Effector memory CD4-positive, alpha-beta T cell (primary cell): ENCODE results near the gene POLR2E.

Source experiments
- DNase-seq, 3 donors: peaks; one replicate each; pipeline ENCODE4 v3.0.0-alpha.2; 2020
- H3K27ac ChIP-seq: 2 replicates; pipeline ENCODE4 v1.7.0; 2013; ENCODE audit warnings: mild to moderate bottlenecking, low read length, moderate library complexity; ENCODE audit not compliant: insufficient read depth, poor library complexity, severe bottlenecking
- H3K27me3 ChIP-seq: replicated peaks from 2 replicates; pipeline ENCODE4 v1.7.0; 2013; ENCODE audit warnings: mild to moderate bottlenecking, low read length; ENCODE audit not compliant: insufficient read depth, control insufficient read depth, poor library complexity, severe bottlenecking
- H3K36me3 ChIP-seq: 2 replicates; pipeline ENCODE4 v1.7.0; 2013; ENCODE audit warnings: mild to moderate bottlenecking, low read length, moderate library complexity; ENCODE audit not compliant: control insufficient read depth, insufficient read depth
- H3K4me1 ChIP-seq: 2 replicates; pipeline ENCODE4 v1.7.0; 2013; ENCODE audit warnings: low read length, mild to moderate bottlenecking; ENCODE audit not compliant: control insufficient read depth, insufficient read depth, poor library complexity, severe bottlenecking
- H3K4me3 ChIP-seq: 2 replicates; pipeline ENCODE4 v1.7.0; 2013; ENCODE audit warnings: low read length, low read depth, mild to moderate bottlenecking; ENCODE audit not compliant: insufficient read depth, poor library complexity, severe bottlenecking
- H3K9me3 ChIP-seq: 2 replicates; pipeline ENCODE4 v1.7.0; 2013; ENCODE audit warnings: mild to moderate bottlenecking, low read length, moderate library complexity; ENCODE audit not compliant: control insufficient read depth

POLR2E gene

GRCh38 chr19:1110809-1111640 is 15.8 kb upstream of the POLR2E start:
- peaks cover 73% of the 10 kb centered on the region for H3K36me3 ChIP-seq
- H3K4me1 ChIP-seq = peaks cover 10% of the 10 kb centered on the region

DNA sequence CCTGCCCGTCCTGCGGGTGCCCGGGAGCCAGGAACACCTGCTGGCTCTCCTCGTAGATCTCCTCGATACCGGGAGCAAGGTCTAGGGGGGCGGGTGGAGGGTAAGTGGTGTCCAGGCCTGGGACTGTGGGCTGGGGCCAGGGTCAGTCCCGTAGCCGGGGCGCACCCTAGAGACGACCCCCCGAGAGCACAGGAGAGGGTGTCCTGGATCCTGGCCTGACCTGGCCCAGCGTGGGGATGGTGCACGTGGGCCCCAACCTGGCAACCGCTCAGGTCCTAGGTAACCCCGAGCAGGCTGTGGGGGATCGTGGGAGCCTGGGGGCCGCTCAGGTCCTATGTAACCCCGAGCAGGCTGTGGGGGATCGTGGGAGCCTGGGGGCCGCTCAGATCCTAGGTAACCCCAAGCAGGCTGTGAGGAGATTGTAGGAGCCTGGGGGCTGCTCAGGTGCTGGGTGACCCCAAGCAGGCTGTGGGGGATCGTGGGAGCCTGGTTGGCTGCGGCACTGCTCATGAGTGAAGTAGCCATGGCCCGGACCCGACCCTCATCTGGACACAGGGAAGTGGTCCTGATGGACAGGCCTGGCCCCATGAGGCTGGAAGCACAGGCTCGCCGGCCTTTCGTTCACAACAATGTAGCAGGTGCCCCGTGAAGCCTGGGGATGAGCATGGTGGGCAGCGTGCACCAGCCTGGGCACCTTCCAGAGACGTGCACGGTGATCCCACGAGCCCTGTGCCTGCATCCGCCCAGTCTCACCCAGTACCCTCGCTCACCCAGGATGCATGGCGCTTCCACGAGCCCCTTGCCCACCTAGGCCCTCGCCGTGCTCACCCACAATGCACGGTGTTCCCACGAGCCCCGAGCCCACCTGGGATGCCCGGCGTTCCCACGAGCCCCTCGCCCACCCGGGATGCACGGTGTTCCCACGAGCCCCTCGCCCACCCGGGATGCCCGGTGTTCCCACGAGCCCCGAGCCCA is 14.8 kb upstream of the POLR2E start:
- Histone ChIP-seq H3K27ac (no peak overlapping the region), H3K4me3 (no peak overlapping the region), H3K27me3 (no peaks in the 10 kb centered on the region), H3K4me1 (peaks cover 17% of the 10 kb centered on the region), H3K9me3 (no peaks in the 10 kb centered on the region), H3K36me3 (peaks cover 70% of the 10 kb centered on the region)
- DNase-seq = no peak

More at GRCh38 chr19:1110809-1111640, 15.8 kb upstream of the POLR2E start:
- H3K27me3 ChIP-seq = no peaks in the 10 kb centered on the region
- no peaks in the 10 kb centered on the region for H3K9me3 ChIP-seq
- H3K4me3 ChIP-seq = no peak overlapping the region
- no peak overlapping the region for H3K27ac ChIP-seq
- DNase-seq = no peak

DNA sequence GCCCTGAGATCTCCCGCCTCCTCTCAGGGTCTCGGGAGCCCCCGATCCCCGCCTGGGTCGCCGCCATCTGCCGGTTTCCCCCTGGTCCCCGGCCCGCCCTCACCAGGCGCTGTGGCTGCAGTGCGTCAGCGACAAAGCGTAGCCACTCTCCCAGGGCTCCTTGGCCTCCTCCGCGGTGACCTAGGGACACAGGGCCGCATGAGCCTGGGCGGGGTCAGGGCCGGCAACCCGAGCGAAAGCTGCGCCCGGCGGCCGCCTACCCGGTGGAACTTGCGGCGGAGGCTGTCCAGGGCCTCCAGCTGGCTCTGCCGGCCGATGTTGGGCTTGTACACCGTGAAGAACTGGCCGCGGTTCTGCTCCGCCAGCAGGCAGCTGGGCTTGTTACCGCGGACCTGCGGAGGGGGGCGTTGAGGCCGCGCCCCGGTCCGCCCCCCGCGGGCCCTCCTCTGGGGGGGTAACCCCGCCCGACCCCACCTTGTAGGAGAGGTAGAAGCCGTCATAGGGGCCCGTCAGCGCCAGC is 13.9 kb upstream of the POLR2E start:
- Histone ChIP-seq H3K4me1 (peaks cover 19% of the 10 kb centered on the region), H3K27me3 (no peaks in the 10 kb centered on the region), H3K36me3 (peaks cover 65% of the 10 kb centered on the region), H3K9me3 (no peaks in the 10 kb centered on the region), H3K4me3 (no peak overlapping the region), H3K27ac (no peak overlapping the region)
- no peak for DNase-seq

GRCh38 chr19:1108291-1109031 is 13.3 kb upstream of the POLR2E start:
- Histone ChIP-seq H3K4me1 (peaks cover 15% of the 10 kb centered on the region), H3K36me3 (peaks cover 60% of the 10 kb centered on the region), H3K9me3 (no peaks in the 10 kb centered on the region), H3K27me3 (no peaks in the 10 kb centered on the region), H3K27ac (no peak overlapping the region), H3K4me3 (no peak overlapping the region)
- no peak for DNase-seq

DNA sequence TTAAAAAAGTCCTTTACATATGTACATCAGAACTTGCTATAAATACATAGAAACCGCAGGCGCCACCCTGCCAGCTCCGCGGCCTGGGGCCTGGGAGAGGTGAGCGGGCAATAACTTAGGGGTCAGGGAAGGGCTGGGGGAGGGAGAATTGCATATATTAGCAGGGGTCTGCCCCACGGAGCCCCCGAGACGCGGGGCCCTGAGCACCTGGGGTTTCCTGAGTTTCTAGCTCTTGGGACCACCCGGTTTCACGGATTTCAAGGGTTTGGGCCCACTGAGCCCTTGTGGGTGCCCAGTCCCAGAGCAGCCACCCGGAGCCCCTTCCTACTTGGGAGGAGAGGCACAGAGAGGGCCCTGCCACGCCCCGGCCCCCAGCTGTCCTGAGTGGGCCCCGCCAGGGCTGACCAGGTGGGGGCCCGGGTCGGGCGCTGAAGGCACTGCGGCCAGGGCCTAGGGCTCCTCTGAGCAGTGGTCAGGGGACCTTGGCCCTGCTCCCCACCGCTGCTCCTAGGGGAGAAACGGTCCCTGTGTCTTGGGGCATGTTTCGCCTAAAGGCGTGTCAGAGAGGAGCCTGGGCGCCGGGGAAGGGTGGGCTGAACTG is 12.6 kb upstream of the POLR2E start:
- Histone ChIP-seq H3K36me3 (peaks cover 58% of the 10 kb centered on the region), H3K9me3 (no peaks in the 10 kb centered on the region), H3K27me3 (no peaks in the 10 kb centered on the region), H3K4me3 (no peak overlapping the region), H3K4me1 (peaks cover 15% of the 10 kb centered on the region), H3K27ac (no peak overlapping the region)
- DNase-seq = no peak

DNA sequence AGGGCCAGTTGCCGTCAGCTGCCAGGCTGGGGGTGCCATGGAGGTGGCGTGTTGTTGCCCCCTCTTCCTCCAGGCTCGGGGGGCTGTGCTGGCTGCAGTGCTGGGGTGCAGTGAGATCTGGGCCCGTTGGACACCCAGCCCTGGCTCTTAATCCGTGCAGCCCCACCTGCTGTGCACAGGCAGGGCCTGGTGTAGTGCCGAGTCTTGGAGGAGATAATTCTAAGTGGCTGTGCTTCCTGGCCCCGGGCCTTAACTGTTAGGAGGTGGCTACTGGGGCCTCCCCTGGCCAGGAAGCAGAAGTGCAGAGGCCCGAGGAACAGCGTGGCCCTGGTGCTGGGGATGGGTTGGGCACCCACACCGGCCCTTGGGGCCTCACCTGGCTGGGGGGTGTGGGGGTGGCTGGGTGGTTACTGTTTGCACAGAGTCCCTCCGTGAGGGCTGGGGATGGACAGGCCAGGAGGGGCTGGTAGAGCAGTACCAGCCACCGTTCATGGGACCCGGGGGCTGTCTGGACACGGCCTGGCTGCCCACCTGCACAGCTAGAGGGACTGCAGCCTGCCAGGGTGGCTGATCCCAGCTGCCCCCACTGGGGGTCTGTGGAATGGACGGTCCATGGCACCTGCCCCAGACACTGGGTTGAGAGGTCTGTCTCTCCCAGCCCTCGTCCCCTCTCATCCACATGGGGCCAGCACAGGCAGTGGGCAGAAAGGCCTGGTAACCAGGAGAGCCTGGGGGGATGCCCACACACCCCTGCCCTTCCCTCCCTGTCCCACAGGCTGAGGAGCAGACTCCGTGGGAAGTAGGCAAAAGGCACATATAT is 11.9 kb upstream of the POLR2E start:
- DNase-seq = no peak
- no peaks in the 10 kb centered on the region for H3K9me3 ChIP-seq
- H3K4me1 ChIP-seq = peaks cover 19% of the 10 kb centered on the region
- H3K36me3 ChIP-seq = peaks cover 51% of the 10 kb centered on the region
- H3K4me3 ChIP-seq = no peak overlapping the region
- H3K27ac ChIP-seq = no peak overlapping the region
- H3K27me3 ChIP-seq = no peaks in the 10 kb centered on the region

- Histone ChIP-seq H3K4me1 (peaks cover 27% of the 10 kb centered on the region), H3K9me3 (no peaks in the 10 kb centered on the region), H3K27ac (no peak overlapping the region), H3K36me3 (peaks cover 47% of the 10 kb centered on the region), H3K27me3 (no peaks in the 10 kb centered on the region), H3K4me3 (no peak overlapping the region)
- no peak for DNase-seq
Measured at GRCh38 chr19:1105873-1106840, 11.0 kb upstream of the POLR2E start.
